ENCODE data around the gene FCER1G. TPM values are rescaled to one million over a fixed set of nuclear protein-coding genes. Genes with fewer than 3 reads are reported as not detected.

The FCER1G gene
- 6.3 TPM for total RNA-seq

DNA sequence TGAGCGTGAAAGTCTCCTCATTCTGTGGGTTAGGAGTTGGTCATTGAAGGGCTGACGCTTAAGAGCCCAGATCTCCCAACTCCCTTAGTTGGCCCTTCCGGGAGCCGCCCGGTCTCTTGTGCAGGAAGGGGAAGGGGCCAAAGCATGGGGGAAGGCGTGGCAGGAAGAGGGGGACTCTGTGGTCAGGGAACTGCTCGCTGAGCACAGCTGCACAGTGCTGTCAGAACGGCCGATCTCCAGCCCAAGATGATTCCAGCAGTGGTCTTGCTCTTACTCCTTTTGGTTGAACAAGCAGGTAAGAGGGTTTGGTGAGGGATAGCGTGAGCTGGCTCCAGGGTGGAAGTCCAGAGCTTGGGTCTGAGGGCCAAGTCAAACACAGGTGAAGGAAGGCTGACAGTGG is at the start of gene FCER1G:
Gene FCER1G, plus strand, starts transcription at position 220 of the 400 bp plus-strand sequence. Its CDS starts 27 bp downstream, at position 247.

DNA sequence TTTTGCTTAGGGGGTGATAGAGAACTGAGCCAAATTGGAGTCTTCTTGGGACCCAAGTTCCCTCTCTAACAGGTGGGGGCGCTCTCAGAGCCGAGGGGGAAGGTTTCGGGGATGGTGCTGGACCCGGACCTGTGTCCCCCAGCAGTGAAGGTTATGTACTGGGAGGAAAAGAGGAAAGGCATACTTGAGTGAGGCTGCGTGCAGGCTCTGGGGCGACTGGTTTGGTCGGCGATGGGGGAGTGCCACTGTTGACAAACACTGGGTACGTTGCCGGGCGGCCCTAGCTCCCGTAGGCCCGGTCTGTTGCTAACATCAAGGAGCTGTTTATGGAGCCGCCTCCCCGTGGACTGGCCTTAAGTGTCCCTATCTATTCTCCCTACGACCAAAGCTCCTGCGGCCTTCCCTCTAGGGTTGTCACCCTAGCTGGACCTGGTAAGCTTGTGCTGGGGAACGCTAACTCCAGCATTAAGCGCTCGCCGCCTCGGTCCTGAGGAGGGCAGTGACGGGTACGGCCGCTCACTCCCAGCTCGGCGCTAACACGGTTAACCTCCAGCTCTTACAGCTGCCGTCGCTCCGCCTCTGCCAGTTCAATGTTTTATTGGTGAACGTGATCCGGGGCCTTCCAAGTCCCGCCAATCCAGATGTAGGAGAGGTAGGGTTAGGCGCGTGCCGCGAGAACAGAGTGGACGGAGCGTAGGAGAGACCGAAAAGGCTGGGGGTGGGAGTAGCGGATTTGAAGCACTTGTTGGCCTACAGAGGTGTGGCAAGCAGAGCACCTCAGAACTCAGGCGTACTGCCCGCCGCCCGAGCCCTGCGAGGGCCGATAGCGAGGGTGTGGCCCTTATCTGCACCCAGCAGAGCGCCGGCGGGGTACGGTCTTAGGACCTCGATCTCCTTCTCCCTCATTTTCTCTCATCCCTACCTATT is 49.1 kb upstream of the FCER1G start, which contains the start of gene PPOX:
Gene PPOX, plus strand, starts transcription at position 685 of the 927 bp plus-strand sequence. CDS start 422 bp downstream, outside the sequence.

GRCh38 chr1:161177112-161177935 is 37.8 kb upstream of the FCER1G start, which contains the start of gene B4GALT3:
B4GALT3 (minus strand) TSS chr1:161177507; CDS start chr1:161176060, 1,447 bp downstream.

DNA sequence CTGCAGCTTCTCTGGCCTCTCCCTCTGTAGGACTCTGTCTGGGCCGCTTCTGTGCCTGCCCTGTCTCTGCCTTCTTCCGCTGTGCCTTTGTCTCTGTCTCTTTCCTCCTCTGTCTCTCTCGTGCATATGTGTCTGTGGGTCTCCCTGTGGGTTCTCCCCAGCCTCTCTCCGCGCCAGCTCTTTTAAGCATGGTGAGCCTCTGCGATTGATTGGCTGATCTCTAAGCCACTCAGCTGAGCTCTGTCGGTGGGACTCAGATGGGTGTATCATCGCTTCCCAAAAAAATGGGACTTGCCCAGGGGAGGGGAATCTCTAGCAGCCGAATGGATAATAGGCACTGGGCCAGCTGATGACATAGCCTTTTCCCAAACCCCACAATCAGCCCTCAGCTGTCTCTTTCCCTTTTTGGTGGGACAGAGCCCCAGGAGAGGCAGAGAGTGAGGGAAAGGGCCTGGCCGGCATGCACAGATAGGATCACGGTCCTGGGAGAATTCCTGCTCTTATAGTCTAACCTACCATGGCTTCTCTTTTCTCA is 16.1 kb upstream of the FCER1G start, which contains the start of gene ADAMTS4:
Gene ADAMTS4, minus strand, starts transcription at position 158 of the 535 bp plus-strand sequence. CDS start 427 bp downstream, outside the sequence.

DNA sequence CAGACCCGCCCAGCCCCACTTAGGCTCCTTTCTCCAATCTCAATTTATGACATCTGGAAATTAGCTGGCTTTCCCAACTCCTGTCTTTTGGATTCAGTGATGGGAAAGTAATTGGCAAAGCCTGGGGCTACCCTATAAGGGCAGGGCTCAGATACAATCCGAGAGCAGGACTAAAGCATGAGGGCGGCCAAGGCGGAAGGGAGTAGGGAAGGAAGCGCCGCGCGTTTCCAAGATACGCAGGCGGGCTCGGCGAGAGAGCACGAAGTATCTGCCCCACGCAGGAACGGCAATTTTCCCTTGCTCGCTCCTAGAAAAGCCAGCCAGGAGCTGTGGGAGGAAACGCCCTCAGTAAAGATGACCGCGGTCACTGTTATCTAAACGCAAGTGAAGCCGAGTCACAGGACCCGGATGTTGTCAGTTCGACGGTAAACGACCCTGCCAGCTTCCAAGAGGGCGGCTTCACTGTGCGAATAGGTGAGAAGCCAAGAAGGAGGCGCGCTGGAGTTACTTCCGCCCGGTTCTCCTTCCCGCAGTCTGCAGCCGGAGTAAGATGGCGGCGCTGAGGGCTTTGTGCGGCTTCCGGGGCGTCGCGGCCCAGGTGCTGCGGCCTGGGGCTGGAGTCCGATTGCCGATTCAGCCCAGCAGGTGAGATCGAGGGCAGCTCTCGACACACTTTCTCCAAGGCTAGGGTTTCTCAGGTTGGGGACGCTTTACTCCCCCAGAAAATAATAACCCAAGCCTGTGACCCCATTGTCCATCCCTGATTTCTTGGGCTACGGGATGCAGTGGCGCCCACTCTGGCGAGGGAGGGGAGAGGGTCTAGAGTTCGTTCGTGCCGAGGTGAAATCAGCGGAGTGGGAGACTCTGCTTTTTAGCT is 13.0 kb upstream of the FCER1G start, which contains the start of gene NDUFS2:
Gene NDUFS2, plus strand, starts transcription at position 532 of the 877 bp plus-strand sequence. Its CDS starts 19 bp downstream, at position 551.

GRCh38 chr1:161225534-161226319 is 10.6 kb downstream of the FCER1G start, which contains the start of gene TOMM40L:
TOMM40L (plus strand) TSS chr1:161226060; CDS start chr1:161226490, 430 bp downstream.

DNA sequence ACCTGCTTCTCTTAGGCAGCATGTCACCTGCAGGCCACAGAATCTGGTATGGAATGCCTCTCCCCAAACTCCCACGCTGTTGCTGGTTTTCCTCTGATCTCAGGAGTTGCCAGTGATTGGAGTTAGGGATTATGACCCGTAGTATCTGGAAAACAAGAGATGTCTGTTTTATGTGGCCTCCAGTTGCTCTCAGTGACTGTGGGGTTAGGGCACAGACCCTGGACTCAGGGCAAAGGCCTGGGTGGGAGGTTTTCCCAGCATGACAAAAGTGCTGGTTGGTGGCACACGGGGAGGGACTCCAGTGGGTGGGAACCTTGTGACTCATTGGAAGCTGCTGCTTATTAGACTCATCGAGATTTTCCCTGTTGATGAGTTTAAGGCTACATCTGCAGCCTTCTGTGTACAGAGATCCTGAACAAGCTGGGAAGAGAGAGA is 23.0 kb downstream of the FCER1G start, which contains the start of gene NR1I3:
Gene NR1I3, minus strand, starts transcription at position 165 of the 435 bp plus-strand sequence. CDS start 1,638 bp downstream, outside the sequence.

GRCh38 chr1:161258439-161259344 is 43.6 kb downstream of the FCER1G start, which contains the start of gene PCP4L1:
PCP4L1 (plus strand) TSS chr1:161258745; CDS start chr1:161258975, 230 bp downstream.

Other genes with a start within 250 kb of the FCER1G start
- 19.3 TPM for gene F11R, start 194.1 kb upstream of the FCER1G start, total RNA-seq
- gene TSTD1, start 176.3 kb upstream of the FCER1G start, total RNA-seq: 29.7 TPM
- gene USF1, start 169.3 kb upstream of the FCER1G start, total RNA-seq: 69.9 TPM
- 2.1 TPM for gene ARHGAP30, start 145.4 kb upstream of the FCER1G start, total RNA-seq
- 3.6 TPM for gene NECTIN4, start 125.7 kb upstream of the FCER1G start, total RNA-seq
- gene KLHDC9, start 116.9 kb upstream of the FCER1G start, total RNA-seq: 4.6 TPM
- 28.0 TPM for gene PFDN2, start 97.3 kb upstream of the FCER1G start, total RNA-seq
- gene NIT1, start 97.2 kb upstream of the FCER1G start, total RNA-seq: 24.8 TPM
- gene DEDD, start 82.6 kb upstream of the FCER1G start, total RNA-seq: 40.2 TPM
- 107 TPM for gene UFC1, start 61.3 kb upstream of the FCER1G start, total RNA-seq
- gene USP21, start 55.8 kb upstream of the FCER1G start, total RNA-seq: 28.2 TPM
- gene PPOX, start 48.9 kb upstream of the FCER1G start, total RNA-seq: 24.5 TPM
- 25.2 TPM for gene B4GALT3, start 37.8 kb upstream of the FCER1G start, total RNA-seq
- gene ADAMTS4, start 16.2 kb upstream of the FCER1G start, total RNA-seq: 5.4 TPM
- 103 TPM for gene NDUFS2, start 12.9 kb upstream of the FCER1G start, total RNA-seq
- not detected for gene APOA2, start 8.3 kb downstream of the FCER1G start, total RNA-seq
- gene TOMM40L, start 10.8 kb downstream of the FCER1G start, total RNA-seq: 13.5 TPM
- not detected for gene NR1I3, start 22.9 kb downstream of the FCER1G start, total RNA-seq
- gene PCP4L1, start 43.5 kb downstream of the FCER1G start, total RNA-seq: 31.3 TPM
- 19.4 TPM for gene MPZ, start 94.7 kb downstream of the FCER1G start, total RNA-seq
- gene SDHC, start 99.1 kb downstream of the FCER1G start, total RNA-seq: 63.4 TPM
- not detected for gene CFAP126, start 152.6 kb downstream of the FCER1G start, total RNA-seq